GM19023 (cell line): ENCODE results near the gene OPTC.
"Not testable (repeated sequence)": the region's sequence is repeated elsewhere in the genome, so short reads cannot be mapped to it uniquely, and the experiment has no call there.

Experiments
- ATAC-seq: cut with Tn5 transposase; IDR thresholded peaks from one replicate; pipeline ENCODE4 v1.9.1; 2021; ENCODE audit warnings: mild to moderate bottlenecking, moderate library complexity; ENCODE audit not compliant: unreplicated experiment

OPTC gene

GRCh38 chr1:203493901-203494300, at the start of gene OPTC:
OPTC (plus strand) TSS chr1:203494153; CDS start chr1:203496006, 1,853 bp downstream.
- no peak for ATAC-seq

DNA sequence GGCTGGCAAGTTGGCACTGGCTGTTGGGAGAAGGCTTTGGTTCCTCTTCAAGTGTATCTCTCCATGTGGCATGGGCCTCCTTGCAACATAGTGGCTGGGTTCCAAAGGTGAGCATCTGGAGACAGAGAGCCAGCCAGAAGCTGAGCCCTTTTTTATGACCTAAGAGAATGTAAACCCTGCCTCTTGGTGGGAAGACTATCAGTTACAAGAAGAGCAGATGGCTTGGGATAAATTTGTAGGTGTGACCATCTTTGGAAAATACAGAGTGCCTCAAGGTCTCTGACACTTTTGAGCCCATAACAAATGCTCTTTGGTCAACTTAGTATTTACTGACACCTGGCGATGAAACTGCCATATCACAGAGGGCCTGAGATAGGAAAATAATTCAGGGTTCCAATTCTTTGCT, 49.8 kb upstream of the OPTC start:
- ATAC-seq = no peak

DNA sequence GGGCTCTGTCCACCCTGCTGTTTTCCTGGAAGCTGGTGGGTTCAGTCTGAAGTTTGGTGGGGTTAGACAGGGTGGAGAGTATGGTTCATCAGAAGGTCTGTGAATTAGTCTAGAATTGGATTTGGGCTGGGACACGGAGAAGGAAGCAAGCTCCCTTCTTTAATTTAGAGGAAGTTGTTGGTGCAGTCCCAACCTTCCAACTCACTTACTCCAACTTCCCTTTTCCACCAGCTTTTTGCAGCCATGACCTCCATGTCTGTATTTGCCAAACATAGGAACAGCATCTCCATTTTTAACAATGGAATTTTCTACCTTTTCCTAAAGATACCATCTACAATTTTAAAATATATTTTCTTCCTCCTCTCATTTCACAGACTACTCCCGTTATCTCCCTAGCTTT, 46.8 kb upstream of the OPTC start:
- no peak for ATAC-seq

DNA sequence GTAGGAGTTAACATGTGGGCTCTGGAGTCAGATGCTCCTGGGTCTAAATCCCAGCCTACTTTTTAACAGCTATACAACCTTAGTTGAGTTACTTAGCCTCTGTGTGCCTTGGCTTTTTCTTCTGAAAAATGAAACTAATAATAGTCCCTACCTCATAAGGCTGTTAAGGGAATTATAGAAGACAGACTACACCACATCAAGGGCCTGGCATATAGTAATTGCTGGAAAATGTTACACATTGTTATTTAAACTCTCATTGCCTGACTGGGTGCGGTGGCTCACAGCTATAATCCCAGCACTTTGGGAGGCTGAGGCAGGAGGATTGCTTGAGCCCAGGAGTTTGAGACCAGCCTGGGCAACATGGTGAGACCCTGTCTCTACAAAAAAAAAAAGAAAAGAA, 46.4 kb upstream of the OPTC start:
- not testable (repeated sequence) for ATAC-seq

GRCh38 chr1:203448521-203449061, 45.4 kb upstream of the OPTC start:
- no peak for ATAC-seq

- no peak for ATAC-seq
Observed at GRCh38 chr1:203450001-203450400, 44.0 kb upstream of the OPTC start.

GRCh38 chr1:203450479-203451149, 43.3 kb upstream of the OPTC start:
- ATAC-seq = no peak

GRCh38 chr1:203451836-203452784, 41.8 kb upstream of the OPTC start:
- ATAC-seq = no peak

- ATAC-seq = no peak
Observed at GRCh38 chr1:203453016-203453415, 40.9 kb upstream of the OPTC start.

- ATAC-seq = no peak
Observed at GRCh38 chr1:203453616-203454015, 40.3 kb upstream of the OPTC start.

DNA sequence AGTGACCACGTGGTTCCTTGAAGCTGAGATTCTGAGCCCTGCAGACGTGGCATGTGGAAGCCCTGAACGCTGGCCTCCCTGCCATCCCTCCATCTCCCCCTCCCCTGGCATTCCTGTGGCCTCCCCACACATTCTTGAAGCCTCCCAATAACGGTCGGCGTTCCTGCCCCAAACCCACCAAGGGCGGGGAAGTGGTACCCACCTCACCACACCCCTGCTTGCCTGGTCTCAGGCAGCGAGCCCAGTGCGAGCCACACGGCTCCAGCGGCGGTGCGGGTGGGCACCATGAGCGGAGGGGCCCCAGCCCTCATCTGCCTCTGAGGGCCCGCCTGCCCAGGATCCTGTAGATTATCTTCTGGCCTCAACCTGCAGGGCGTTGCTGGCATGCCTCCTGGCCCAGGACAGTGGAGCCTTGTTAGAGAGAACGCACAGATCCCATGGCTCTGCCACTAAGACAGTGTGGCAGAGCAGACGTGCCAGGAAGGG, 38.9 kb upstream of the OPTC start:
- no peak for ATAC-seq

DNA sequence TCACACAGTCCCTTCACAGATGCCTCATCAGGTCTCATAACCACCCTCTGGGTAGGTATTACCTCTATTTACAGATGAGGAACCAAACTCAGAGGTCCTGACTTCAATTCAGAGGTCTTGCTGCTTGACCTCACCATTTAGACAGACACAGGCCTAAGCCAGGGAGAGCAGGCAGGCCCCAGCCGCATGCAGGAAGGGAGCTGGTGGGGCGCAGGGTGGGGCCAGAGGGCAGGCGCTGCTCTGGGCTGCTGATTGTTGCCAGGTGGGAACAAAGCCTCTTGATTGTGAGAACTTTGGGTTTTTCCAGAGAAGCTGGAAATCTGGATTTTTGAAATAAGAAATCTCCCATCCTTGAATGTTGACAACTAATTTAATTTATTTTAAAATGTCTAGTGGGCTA, 38.2 kb upstream of the OPTC start:
- ATAC-seq = no peak

GRCh38 chr1:203456577-203456976, 37.4 kb upstream of the OPTC start:
- no peak for ATAC-seq

DNA sequence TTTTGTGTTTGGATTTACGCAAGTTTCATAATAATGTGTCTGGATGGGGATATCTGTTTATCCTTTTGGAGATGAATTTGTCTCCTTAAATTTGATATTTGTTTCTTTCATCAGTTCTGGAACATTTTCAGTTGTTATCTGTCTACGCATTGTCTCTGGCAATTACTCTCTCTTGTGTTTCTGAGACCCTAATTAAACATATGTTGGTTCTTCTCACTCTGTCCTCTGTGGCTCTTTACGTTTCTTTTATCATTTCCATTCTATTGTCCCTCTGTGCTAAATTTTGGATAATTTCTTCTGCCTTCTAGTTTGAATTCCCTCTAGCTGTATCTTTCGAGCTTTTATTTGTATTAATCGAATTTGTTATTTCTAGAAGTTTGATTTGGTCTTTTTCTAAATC, 35.9 kb upstream of the OPTC start:
- no peak for ATAC-seq

DNA sequence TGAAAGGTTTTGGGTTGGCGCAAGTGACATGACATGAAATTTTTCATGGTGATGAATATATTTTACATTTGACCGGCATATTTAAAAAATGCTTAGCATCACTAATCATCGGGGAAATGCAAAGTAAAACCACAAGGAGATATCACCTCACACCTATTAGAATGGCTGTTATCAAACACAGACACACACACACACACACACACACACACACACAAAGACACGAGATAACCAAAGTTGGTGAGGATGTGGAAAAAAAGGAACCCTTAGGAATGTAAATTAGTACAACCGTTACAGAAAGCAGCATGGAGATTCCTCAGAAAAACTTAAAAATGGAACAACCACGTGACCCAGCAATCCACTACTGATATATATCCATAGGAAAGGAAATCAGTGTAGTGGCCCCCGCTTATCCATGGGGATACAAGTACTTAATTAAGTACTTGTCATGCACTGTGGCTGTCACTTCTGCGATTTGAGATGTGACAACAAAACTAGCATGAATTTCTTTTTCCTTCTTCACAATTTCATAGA, 34.2 kb upstream of the OPTC start:
- ATAC-seq = no peak

GRCh38 chr1:203461717-203462116, 32.2 kb upstream of the OPTC start:
- ATAC-seq = no peak

- ATAC-seq = no peak
Observed at GRCh38 chr1:203462143-203462542, 31.8 kb upstream of the OPTC start.

GRCh38 chr1:203462878-203463277, 31.1 kb upstream of the OPTC start:
- ATAC-seq = no peak

DNA sequence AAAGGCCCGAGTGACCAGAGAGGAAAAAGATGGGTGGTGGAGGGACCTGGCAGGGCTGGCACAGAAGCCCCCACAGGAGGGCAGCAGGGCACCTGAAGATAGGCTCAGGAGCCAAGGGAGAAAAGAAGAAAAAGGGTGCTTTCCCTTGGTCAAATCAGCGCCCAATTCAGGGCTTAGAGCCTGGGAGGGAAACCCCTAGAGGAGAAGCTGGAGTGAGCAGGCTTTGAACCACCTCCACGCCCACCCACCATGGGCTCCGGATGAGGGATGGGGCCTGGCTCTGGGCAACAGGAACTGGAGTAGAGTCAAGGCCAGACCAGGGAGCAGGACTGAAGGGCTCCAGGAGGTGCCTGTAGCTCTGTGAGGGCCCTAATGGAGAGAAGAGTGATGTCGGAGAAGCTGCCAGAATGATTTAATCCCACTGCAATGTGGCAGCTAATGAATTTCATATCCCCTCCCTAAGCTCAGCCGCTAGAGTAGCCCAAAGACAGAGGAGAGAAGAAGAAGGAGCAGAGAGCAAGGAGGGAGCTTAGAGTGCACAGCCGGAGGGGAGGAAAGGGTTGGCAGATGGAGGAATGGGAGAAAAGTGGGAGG, 30.4 kb upstream of the OPTC start:
- ATAC-seq = no peak

GRCh38 chr1:203464226-203464625, 29.7 kb upstream of the OPTC start:
- ATAC-seq = no peak

GRCh38 chr1:203464743-203465142, 29.2 kb upstream of the OPTC start:
- ATAC-seq = no peak
